SK-N-MC (cell line): ENCODE measurements around the gene XKR8.
A peak's percentile ranks its signal among the peaks of the same experiment; 100 is the strongest.

Experiments
- DNase-seq: peaks from one replicate; pipeline ENCODE4 v3.0.0-alpha.2; 2011; ENCODE audit warnings: low read depth, low spot score
- H3K27ac ChIP-seq: fragments of 200-600 bp; sonication (generic); 2 replicates; pipeline ENCODE4 v1.5.1; 2016; ENCODE audit warnings: mixed run types
- H3K36me3 ChIP-seq: fragments of 200-600 bp; sonication (generic); 2 replicates; pipeline ENCODE4 v1.6.1; 2017; ENCODE audit warnings: antibody characterized with exemption, low read length, mixed read lengths; ENCODE audit not compliant: insufficient read depth
- H3K4me3 ChIP-seq: fragments of 200-600 bp; sonication (generic); 2 replicates; pipeline ENCODE4 v1.5.1; 2016
- H3K9ac ChIP-seq: fragments of 200-600 bp; sonication (generic); 2 replicates; pipeline ENCODE4 v1.8.0; 2017; ENCODE audit warnings: mixed run types, mixed read lengths; ENCODE audit not compliant: insufficient read length
- H3K9me3 ChIP-seq: fragments of 200-600 bp; sonication (generic); 2 replicates; pipeline ENCODE4 v1.6.1; 2017; ENCODE audit warnings: low read depth, mild to moderate bottlenecking, antibody characterized with exemption, low read length, moderate library complexity, mixed read lengths
- EZH2 ChIP-seq: fragments of 200-600 bp; sonication (generic); IDR thresholded peaks from one replicate; pipeline ENCODE4 v1.6.1; 2017; ENCODE audit warnings: antibody characterized with exemption
- FOXP2 ChIP-seq: optimal IDR thresholded peaks from 2 replicates; pipeline ENCODE3; 2011; ENCODE audit warnings: mild to moderate bottlenecking, moderate library complexity; ENCODE audit not compliant: insufficient read depth; ENCODE audit errors: extremely low read length, control extremely low read depth
- POLR2AphosphoS5 ChIP-seq: IDR thresholded peaks from 2 replicates; pipeline ENCODE4 v1.6.1; 2012; ENCODE audit warnings: mild to moderate bottlenecking, low read depth, low read length, borderline replicate concordance

The XKR8 gene

DNA sequence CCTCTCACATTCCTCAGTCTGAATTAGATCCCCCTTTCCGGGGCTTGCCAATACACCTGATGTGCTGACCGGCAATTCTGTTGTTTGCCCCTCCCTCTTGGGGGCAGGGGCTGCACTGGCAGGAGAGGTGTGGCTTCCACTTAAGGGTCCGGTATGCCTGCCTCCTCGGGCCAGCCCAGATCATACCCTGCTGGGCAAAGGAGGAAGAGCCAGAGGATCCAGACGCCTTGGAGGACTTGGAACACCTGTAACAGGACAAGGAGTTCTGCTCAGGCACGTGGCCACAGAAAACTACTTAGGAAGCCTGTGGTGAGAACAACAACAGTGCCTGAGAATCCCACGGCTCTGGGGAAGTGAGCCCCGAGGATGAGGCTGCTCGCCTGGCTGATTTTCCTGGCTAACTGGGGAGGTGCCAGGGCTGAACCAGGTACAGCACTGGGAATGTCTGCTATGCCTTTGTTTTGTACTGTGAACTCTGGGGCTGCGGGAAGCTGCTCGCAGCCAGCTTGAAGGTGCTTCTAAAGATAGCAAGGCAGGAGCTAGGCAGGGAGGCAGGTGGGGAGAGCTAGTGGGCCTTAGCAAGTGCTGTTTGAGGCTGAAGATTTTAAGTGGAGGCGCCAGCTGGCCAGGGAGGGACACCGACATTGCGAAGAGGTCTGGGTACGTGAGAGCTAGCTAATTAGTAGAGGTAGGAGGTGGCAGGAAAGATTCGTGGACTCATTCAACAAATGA, 24.8 kb upstream of the XKR8 start, which contains the start of gene SMPDL3B:
Gene SMPDL3B, plus strand, starts transcription at position 183 of the 732 bp plus-strand sequence. Its CDS starts 184 bp downstream, at position 367.
- Histone ChIP-seq H3K9ac (peak within 1 kb of the TSS; percentile 5), H3K9me3 (no peaks in the 10 kb centered on the region), H3K27ac (no peak within 1 kb of the TSS), H3K4me3 (no peak within 1 kb of the TSS), H3K36me3 (no peaks in the 10 kb centered on the region)
- DNase-seq = no peak
- no peak for TF ChIP-seq EZH2
- TF ChIP-seq POLR2AphosphoS5 = no peak
- TF ChIP-seq FOXP2 = no peak

DNA sequence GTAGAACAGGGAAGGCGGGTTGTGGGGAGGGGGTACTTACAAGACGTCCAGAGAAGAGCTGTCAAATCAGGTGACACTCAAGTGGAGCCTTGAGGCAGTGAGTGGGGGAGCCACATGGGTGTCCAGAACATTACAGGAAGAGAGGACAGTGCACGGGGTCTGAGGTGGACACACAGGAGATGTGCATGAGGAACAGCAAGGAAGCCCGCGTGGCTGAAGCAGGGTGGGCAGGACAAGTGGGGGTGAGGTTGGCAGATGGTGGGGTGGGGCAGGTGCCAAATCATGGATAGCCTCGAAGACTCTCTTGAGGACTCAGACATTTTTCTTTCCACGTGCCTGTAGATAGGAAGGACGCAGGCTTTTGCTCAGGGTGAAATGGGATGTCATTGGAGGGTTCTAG, 24.1 kb upstream of the XKR8 start:
- DNase-seq = no peak
- H3K27ac ChIP-seq = no peak overlapping the region
- no peak overlapping the region for H3K9ac ChIP-seq
- H3K36me3 ChIP-seq = no peaks in the 10 kb centered on the region
- H3K4me3 ChIP-seq = no peak overlapping the region
- no peaks in the 10 kb centered on the region for H3K9me3 ChIP-seq
- TF ChIP-seq EZH2 (no peak), FOXP2 (no peak), POLR2AphosphoS5 (no peak)

DNA sequence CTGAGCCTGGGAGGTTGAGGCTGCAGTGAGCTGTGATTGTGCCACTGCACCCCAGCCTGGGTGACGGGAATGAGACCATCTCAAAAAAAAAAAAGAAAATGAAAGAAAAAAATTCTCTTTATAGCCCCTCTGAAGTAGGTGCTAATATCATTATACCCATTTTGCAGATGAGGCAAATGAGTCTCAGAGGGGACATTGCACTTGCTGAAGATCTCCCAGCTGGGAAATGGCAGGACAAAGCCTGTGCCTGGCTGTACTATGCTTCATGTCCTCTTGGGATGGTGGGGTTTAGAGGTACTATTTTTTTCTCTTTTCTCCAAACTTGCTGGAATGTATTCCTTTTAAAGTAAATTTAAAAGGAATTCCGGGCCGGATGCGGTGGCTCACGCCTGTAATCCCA, 23.4 kb upstream of the XKR8 start:
- no peaks in the 10 kb centered on the region for H3K9me3 ChIP-seq
- H3K9ac ChIP-seq = no peak overlapping the region
- no peak overlapping the region for H3K27ac ChIP-seq
- TF ChIP-seq EZH2 (no peak), FOXP2 (no peak), POLR2AphosphoS5 (no peak)
- H3K4me3 ChIP-seq = no peak overlapping the region
- H3K36me3 ChIP-seq = no peaks in the 10 kb centered on the region
- no peak for DNase-seq

DNA sequence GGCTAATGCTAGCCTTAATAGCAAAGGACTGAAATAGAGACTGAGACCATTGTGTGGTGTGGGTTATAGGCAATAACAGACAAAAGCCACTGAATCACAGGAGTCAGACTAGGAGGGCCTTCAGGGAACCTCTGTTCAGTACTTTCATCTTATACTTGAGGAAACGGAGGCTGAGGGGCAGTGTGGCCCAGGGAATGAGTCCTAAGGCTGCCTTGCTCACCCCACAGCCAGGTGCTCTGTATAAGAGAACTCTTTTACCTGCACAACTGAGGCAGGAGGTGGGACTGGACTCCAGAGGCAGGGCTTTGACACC, 22.3 kb upstream of the XKR8 start:
- TF ChIP-seq POLR2AphosphoS5 = no peak
- no peak for TF ChIP-seq EZH2
- no peak for TF ChIP-seq FOXP2
- no peaks in the 10 kb centered on the region for H3K36me3 ChIP-seq
- H3K9me3 ChIP-seq = no peaks in the 10 kb centered on the region
- H3K9ac ChIP-seq = no peak overlapping the region
- no peak overlapping the region for H3K4me3 ChIP-seq
- no peak overlapping the region for H3K27ac ChIP-seq
- no peak for DNase-seq

DNA sequence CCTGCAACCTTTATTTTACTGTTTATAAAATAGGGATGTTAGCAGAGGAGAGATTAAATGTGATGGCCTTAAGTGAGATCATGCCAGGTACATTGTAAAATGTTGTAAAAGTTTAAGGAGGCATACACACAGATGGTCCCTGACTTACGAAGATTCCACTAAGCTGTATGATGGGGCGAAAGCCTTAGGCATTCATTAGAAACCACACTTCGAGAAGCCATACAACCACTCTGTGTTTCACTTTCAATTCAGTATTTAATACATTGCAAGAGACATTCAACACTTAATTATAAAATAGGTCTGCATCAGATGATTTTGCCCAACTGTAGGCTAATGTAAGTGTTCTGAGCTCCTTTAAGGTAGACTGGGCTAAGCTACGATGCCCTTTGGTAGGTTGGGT, 21.3 kb upstream of the XKR8 start:
- H3K27ac ChIP-seq = no peak overlapping the region
- no peaks in the 10 kb centered on the region for H3K36me3 ChIP-seq
- no peaks in the 10 kb centered on the region for H3K9me3 ChIP-seq
- no peak for DNase-seq
- no peak overlapping the region for H3K4me3 ChIP-seq
- TF ChIP-seq FOXP2 (no peak), EZH2 (no peak)
- H3K9ac ChIP-seq = no peak overlapping the region

GRCh38 chr1:27940297-27940696, 19.5 kb upstream of the XKR8 start:
- Histone ChIP-seq H3K9me3 (no peaks in the 10 kb centered on the region), H3K9ac (no peak overlapping the region), H3K4me3 (no peak overlapping the region), H3K27ac (no peak overlapping the region), H3K36me3 (no peaks in the 10 kb centered on the region)
- no peak for TF ChIP-seq POLR2AphosphoS5
- no peak for TF ChIP-seq EZH2
- TF ChIP-seq FOXP2 = no peak
- no peak for DNase-seq

DNA sequence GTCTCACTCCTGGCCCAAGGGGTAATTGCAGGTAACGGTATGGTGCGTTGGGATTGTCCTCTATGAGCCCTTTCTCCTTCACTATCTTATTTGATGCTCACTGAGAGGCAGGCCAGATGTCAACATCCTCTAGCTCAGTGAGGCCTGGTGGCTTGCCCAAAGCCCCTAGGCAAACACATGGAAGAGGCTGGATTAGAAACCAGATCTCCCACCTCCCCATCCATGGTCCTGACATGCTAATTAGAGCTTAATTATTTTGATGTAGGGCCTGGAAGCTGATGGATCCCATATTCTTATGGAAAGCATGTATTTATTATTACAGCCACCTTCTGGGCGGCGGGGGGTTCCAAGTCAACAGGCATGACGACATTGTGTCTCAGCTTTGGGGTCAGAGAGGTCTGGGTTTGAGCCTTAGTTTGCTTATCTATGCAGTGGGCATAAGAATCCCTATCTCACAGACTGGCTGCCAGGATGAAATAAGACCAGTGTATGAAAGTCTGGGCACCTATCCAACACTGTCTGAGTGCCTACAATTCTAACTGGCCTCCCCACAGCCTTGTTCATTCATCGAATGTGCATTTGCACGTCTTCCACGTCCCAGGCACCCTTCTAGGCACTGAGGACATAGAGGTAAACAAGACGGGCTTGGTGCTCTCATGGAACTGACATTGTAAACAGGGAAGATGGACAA, 18.8 kb upstream of the XKR8 start:
- Histone ChIP-seq H3K9me3 (no peaks in the 10 kb centered on the region), H3K27ac (no peak overlapping the region), H3K9ac (no peak overlapping the region), H3K4me3 (no peak overlapping the region), H3K36me3 (no peaks in the 10 kb centered on the region)
- no peak for DNase-seq
- no peak for TF ChIP-seq FOXP2
- no peak for TF ChIP-seq EZH2
- no peak for TF ChIP-seq POLR2AphosphoS5

DNA sequence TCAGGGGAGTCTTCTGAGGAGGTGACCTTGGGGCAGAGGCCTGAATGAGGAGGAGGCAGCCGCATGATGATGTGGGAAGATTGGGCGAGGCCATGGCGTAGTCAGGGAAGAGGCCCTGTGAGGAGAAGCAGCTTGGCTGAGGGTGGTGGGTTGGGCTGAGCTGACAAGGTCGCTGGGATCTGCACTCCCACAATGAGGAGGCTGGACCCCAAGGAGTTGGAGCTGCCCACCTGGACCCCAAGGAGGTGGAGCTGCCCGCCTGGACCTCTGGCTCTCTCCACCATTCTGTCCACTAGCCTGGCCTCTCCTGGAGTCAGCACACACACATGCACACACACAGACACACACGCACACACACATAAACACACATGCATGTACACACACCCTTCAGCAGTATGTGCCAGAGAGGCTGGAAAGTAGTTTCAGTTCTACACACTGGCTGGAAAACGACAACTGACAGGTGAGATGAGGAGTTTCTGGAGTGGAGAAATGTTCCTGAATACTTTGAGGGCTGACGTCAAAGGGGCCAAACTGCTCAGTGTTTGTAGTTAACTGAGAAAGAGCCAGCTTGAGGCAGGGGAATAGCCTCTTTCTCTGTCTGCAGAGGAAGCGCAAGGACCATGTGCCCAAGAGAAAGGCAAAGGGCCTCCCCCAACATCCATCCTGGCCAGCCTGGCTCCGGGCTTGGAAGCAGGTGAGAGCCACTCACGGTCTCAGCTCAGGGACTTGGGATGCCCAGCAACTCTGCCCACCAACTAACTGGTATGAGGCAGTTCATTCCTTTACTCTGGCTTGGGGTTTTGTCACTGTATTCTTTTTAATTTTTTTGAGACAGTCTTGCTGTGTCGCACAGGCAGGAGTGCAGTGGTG, 17.9 kb upstream of the XKR8 start:
- Histone ChIP-seq H3K36me3 (no peaks in the 10 kb centered on the region), H3K27ac (no peak overlapping the region), H3K4me3 (no peak overlapping the region), H3K9ac (no peak overlapping the region), H3K9me3 (no peaks in the 10 kb centered on the region)
- DNase-seq = no peak
- TF ChIP-seq FOXP2 = no peak
- no peak for TF ChIP-seq EZH2
- TF ChIP-seq POLR2AphosphoS5 = no peak
